ENCODE measurements around the gene RFPL4A. TPM values are rescaled to one million over a fixed set of nuclear protein-coding genes. Genes with fewer than 3 reads are reported as not detected.
"Not testable (repeated sequence)": the region's sequence is repeated elsewhere in the genome, so short reads cannot be mapped to it uniquely, and the experiment has no call there.

RFPL4A gene
- total and polyA plus RNA-seq, 10 of the 15 experiments (the other 5 are each of a cell fraction or from before 2014, with no cell fraction given), result 0.18 TPM; not detected in 9

- ChIA-PET CTCF (no interaction called here), RAD21 (ENCODE audit: unreplicated experiment) (no interaction called here), POLR2A (no interaction called here), SMC1A (ENCODE audit: uncharacterized antibody, unreplicated experiment) (no interaction called here)
- TF ChIP-seq SPI1 (IDR thresholded peaks at IDR 0.05; ENCODE audit: borderline replicate concordance, insufficient read depth, low read depth, low read length), result peak; percentile 30; the same call in 1 of the 2 replicates
- TF ChIP-seq SMARCA5 (IDR thresholded peaks at IDR 0.05), result no peak
- Histone ChIP-seq H3K79me2 (ENCODE audit: control insufficient read depth, insufficient read depth, low read length) (no peaks in the 10 kb centered on the region), H3K27ac (ENCODE audit: control insufficient read depth, insufficient read depth) (no peak overlapping the region), H3K9me3 (replicated peaks; ENCODE audit: control insufficient read depth, insufficient read depth, low read length) (no peaks in the 10 kb centered on the region), H3K4me2 (ENCODE audit: control insufficient read depth, insufficient read depth) (no peak overlapping the region), H3K9ac (ENCODE audit: control insufficient read depth, insufficient read depth, low read length) (no peak overlapping the region), H4K20me1 (ENCODE audit: control insufficient read depth, insufficient read depth) (no peaks in the 10 kb centered on the region), H3K36me3 (ENCODE audit: control insufficient read depth in 2 of 2, insufficient read depth in 2 of 2, low read length in 1 of 2) (no peaks in the 10 kb centered on the region), H3K4me3 (no peak overlapping the region), H3K4me1 (ENCODE audit: control insufficient read depth, insufficient read depth, low read length) (no peaks in the 10 kb centered on the region), H2AFZ (ENCODE audit: control insufficient read depth, low read depth, low read length) (no peak overlapping the region), H3K27me3 (replicated peaks in 1 of 2; ENCODE audit: control insufficient read depth in 2 of 2, insufficient read depth in 2 of 2, low read length in 1 of 2) (no peaks in the 10 kb centered on the region)
- ATAC-seq (no peak), FAIRE-seq (no peak), DNase-seq (ENCODE audit: low read depth, low spot score) (peak; percentile 5)
- intact Hi-C loops (cut with micrococcal nuclease; ENCODE audit: unreplicated experiment) (no loop called here), in situ Hi-C loops (cut with MboI) (no loop called here)
- BruUV-seq (replicated peaks), result no TSS peak
- 24% methylated on average over 7 of the region's 7 CpGs for WGBS (ENCODE audit: insufficient coverage, insufficient replicate concordance, low lambda C conversion rate, missing lambda C conversion rate)
These were observed 7.6 kb downstream of the RFPL4A start for GRCh38 chr19:55766466-55766865.

GRCh38 chr19:55768818-55769217, 9.9 kb downstream of the RFPL4A start, which contains the start of gene RFPL4AL1:
RFPL4AL1 (plus strand) TSS chr19:55769118; CDS start chr19:55771805, 2,687 bp downstream.
- H3K36me3 ChIP-seq (ENCODE audit: control insufficient read depth in 2 of 2, insufficient read depth in 2 of 2, low read length in 1 of 2); H4K20me1 ChIP-seq (ENCODE audit: control insufficient read depth, insufficient read depth); H3K4me1 ChIP-seq (ENCODE audit: control insufficient read depth, insufficient read depth, low read length); CTCF ChIA-PET; ATAC-seq; FAIRE-seq; intact Hi-C loops (cut with micrococcal nuclease; ENCODE audit: unreplicated experiment); H3K9ac ChIP-seq (ENCODE audit: control insufficient read depth, insufficient read depth, low read length); H3K9me3 ChIP-seq (replicated peaks; ENCODE audit: control insufficient read depth, insufficient read depth, low read length); H3K27ac ChIP-seq (ENCODE audit: control insufficient read depth, insufficient read depth); DNase-seq (ENCODE audit: low read depth, low spot score); H2AFZ ChIP-seq (ENCODE audit: control insufficient read depth, low read depth, low read length); RAD21 ChIA-PET (ENCODE audit: unreplicated experiment); H3K4me2 ChIP-seq (ENCODE audit: control insufficient read depth, insufficient read depth); H3K27me3 ChIP-seq (replicated peaks in 1 of 2; ENCODE audit: control insufficient read depth in 2 of 2, insufficient read depth in 2 of 2, low read length in 1 of 2); H3K4me3 ChIP-seq; BruUV-seq (replicated peaks); POLR2A ChIA-PET; in situ Hi-C loops (cut with MboI); SMC1A ChIA-PET (ENCODE audit: uncharacterized antibody, unreplicated experiment); H3K79me2 ChIP-seq (ENCODE audit: control insufficient read depth, insufficient read depth, low read length): not testable (repeated sequence)
- 56% methylated on average over 5 of the region's 6 CpGs for whole genome bisulfite sequencing (ENCODE audit: insufficient coverage, insufficient replicate concordance, low lambda C conversion rate, missing lambda C conversion rate)

- 0% methylated on average over 3 of the region's 3 CpGs for WGBS (ENCODE audit: insufficient coverage, insufficient replicate concordance, low lambda C conversion rate, missing lambda C conversion rate)
- H3K36me3 ChIP-seq (ENCODE audit: control insufficient read depth in 2 of 2, insufficient read depth in 2 of 2, low read length in 1 of 2); H4K20me1 ChIP-seq (ENCODE audit: control insufficient read depth, insufficient read depth); H3K4me2 ChIP-seq (ENCODE audit: control insufficient read depth, insufficient read depth); H3K79me2 ChIP-seq (ENCODE audit: control insufficient read depth, insufficient read depth, low read length); FAIRE-seq; H3K27me3 ChIP-seq (replicated peaks in 1 of 2; ENCODE audit: control insufficient read depth in 2 of 2, insufficient read depth in 2 of 2, low read length in 1 of 2); H3K9me3 ChIP-seq (replicated peaks; ENCODE audit: control insufficient read depth, insufficient read depth, low read length); intact Hi-C loops (cut with micrococcal nuclease; ENCODE audit: unreplicated experiment); DNase-seq (ENCODE audit: low read depth, low spot score); H3K4me1 ChIP-seq (ENCODE audit: control insufficient read depth, insufficient read depth, low read length); POLR2A ChIA-PET; SMC1A ChIA-PET (ENCODE audit: uncharacterized antibody, unreplicated experiment); H2AFZ ChIP-seq (ENCODE audit: control insufficient read depth, low read depth, low read length); CTCF ChIA-PET; ATAC-seq; RAD21 ChIA-PET (ENCODE audit: unreplicated experiment); in situ Hi-C loops (cut with MboI); H3K27ac ChIP-seq (ENCODE audit: control insufficient read depth, insufficient read depth); H3K9ac ChIP-seq (ENCODE audit: control insufficient read depth, insufficient read depth, low read length); H3K4me3 ChIP-seq; BruUV-seq (replicated peaks): not testable (repeated sequence)
These were observed 10.7 kb downstream of the RFPL4A start for GRCh38 chr19:55769632-55770031.

All from GM12878 (cell line).